ENCODE results near the gene MEIS1. TPM values are rescaled to one million over a fixed set of nuclear protein-coding genes. Genes with fewer than 3 reads are reported as not detected.

Gene MEIS1
- polyA plus RNA-seq, 1 donor (not counting 4 experiments of a cell fraction or from before 2014, with no cell fraction given), result 3.1 TPM

- Histone ChIP-seq H3K4me2 (ENCODE audit: control insufficient read depth, extremely low read depth, insufficient read depth, low read depth, low read length) (peak overlapping the region; percentile 98), H3K27me3 (ENCODE audit: control insufficient read depth, extremely low read depth, insufficient read depth, low read length) (peaks cover 43% of the 10 kb centered on the region), H3K9ac (ENCODE audit: control insufficient read depth, extremely low read depth, insufficient read depth, low read length) (peak overlapping the region; percentile 74), H3K9me3 (ENCODE audit: control insufficient read depth, low read depth, low read length) (no peaks in the 10 kb centered on the region), H3K4me1 (ENCODE audit: control insufficient read depth, extremely low read depth, insufficient read depth, low read length) (peaks cover 11% of the 10 kb centered on the region), H2AFZ (ENCODE audit: control insufficient read depth, low read length) (peak overlapping the region; percentile 78), H3K36me3 (ENCODE audit: control insufficient read depth in 2 of 2, extremely low read depth in 1 of 2, insufficient read depth in 2 of 2, low read length in 2 of 2) (no peaks in the 10 kb centered on the region), H3K79me2 (ENCODE audit: control insufficient read depth, insufficient read depth, low read length) (no peaks in the 10 kb centered on the region), H4K20me1 (ENCODE audit: control insufficient read depth, extremely low read depth, insufficient read depth, low read length) (no peaks in the 10 kb centered on the region), H3K9me1 (ENCODE audit: control insufficient read depth, extremely low read depth, insufficient read depth, low read length) (no peaks in the 10 kb centered on the region), H3K4me3 (ENCODE audit: control insufficient read depth in 2 of 3, extremely low read depth in 1 of 3, insufficient read depth in 2 of 3, low read depth in 1 of 3, low read length in 3 of 3) (peak overlapping the region; percentile 45 to 86 (median 82)), H3K27ac (ENCODE audit: control insufficient read depth, insufficient read depth, low read length) (no peak overlapping the region)
- DNase-seq (ENCODE audit: low read depth, low spot score), result no peak
- dilution Hi-C loops (cut with MboI; ENCODE audit: extremely low pct_ligation_motif_present, low sequenced_read_pairs), result no loop called here
- no peak for FAIRE-seq
- TF ChIP-seq EZH2 (IDR thresholded peaks at IDR 0.05; ENCODE audit: low read length) (no peak), CTCF (optimal IDR thresholded peaks at IDR 0.05 in 1 of 3, IDR thresholded peaks at IDR 0.05 in 1 of 3, conservative IDR thresholded peaks at IDR 0.05 in 1 of 3; ENCODE audit: extremely low read depth in 1 of 3, insufficient read depth in 2 of 3, low read length in 3 of 3) (no peak)
Observed at GRCh38 chr2:66575625-66576310, 140.8 kb downstream of the MEIS1 start.

GRCh38 chr2:66576311-66576560, 141.3 kb downstream of the MEIS1 start:
- FAIRE-seq, result no peak
- peak overlapping the region; percentile 78 for H2AFZ ChIP-seq (ENCODE audit: control insufficient read depth, low read length)
- dilution Hi-C loops (cut with MboI; ENCODE audit: extremely low pct_ligation_motif_present, low sequenced_read_pairs), result no loop called here
- peaks cover 48% of the 10 kb centered on the region for H3K27me3 ChIP-seq (ENCODE audit: control insufficient read depth, extremely low read depth, insufficient read depth, low read length)
- H3K36me3 ChIP-seq (ENCODE audit: control insufficient read depth in 2 of 2, extremely low read depth in 1 of 2, insufficient read depth in 2 of 2, low read length in 2 of 2), result no peaks in the 10 kb centered on the region
- peak overlapping the region in 2 of 3 experiments; percentile 70 to 82 for H3K4me3 ChIP-seq (ENCODE audit: control insufficient read depth in 2 of 3, extremely low read depth in 1 of 3, insufficient read depth in 2 of 3, low read depth in 1 of 3, low read length in 3 of 3)
- H3K27ac ChIP-seq (ENCODE audit: control insufficient read depth, insufficient read depth, low read length), result no peak overlapping the region
- no peak for DNase-seq (ENCODE audit: low read depth, low spot score)
- H4K20me1 ChIP-seq (ENCODE audit: control insufficient read depth, extremely low read depth, insufficient read depth, low read length), result no peaks in the 10 kb centered on the region
- H3K79me2 ChIP-seq (ENCODE audit: control insufficient read depth, insufficient read depth, low read length), result no peaks in the 10 kb centered on the region
- no peak for TF ChIP-seq EZH2 (IDR thresholded peaks at IDR 0.05; ENCODE audit: low read length)
- no peak for TF ChIP-seq CTCF (optimal IDR thresholded peaks at IDR 0.05 in 1 of 3, IDR thresholded peaks at IDR 0.05 in 1 of 3, conservative IDR thresholded peaks at IDR 0.05 in 1 of 3; ENCODE audit: extremely low read depth in 1 of 3, insufficient read depth in 2 of 3, low read length in 3 of 3)
- H3K4me1 ChIP-seq (ENCODE audit: control insufficient read depth, extremely low read depth, insufficient read depth, low read length), result peaks cover 11% of the 10 kb centered on the region
- no peaks in the 10 kb centered on the region for H3K9me3 ChIP-seq (ENCODE audit: control insufficient read depth, low read depth, low read length)
- H3K4me2 ChIP-seq (ENCODE audit: control insufficient read depth, extremely low read depth, insufficient read depth, low read depth, low read length), result peak overlapping the region; percentile 98
- H3K9ac ChIP-seq (ENCODE audit: control insufficient read depth, extremely low read depth, insufficient read depth, low read length), result peak overlapping the region; percentile 74
- H3K9me1 ChIP-seq (ENCODE audit: control insufficient read depth, extremely low read depth, insufficient read depth, low read length), result no peaks in the 10 kb centered on the region

Measured in keratinocyte (primary cell).